Esophagus muscularis mucosa (tissue), 4 donors: ENCODE measurements around the gene POU3F1. TPM values are rescaled to one million over a fixed set of nuclear protein-coding genes. Genes with fewer than 3 reads are reported as not detected.

Experiments used
- DNase-seq: peaks from one replicate; pipeline ENCODE4 v3.0.0-alpha.2; 2017; ENCODE audit errors: extremely low spot score
- H3K27ac ChIP-seq, 4 donors: fragments of 200-600 bp; sonication (generic); replicated peaks in 1 of 4; 1 replicate in 3 of 4; 2 replicates in 1 of 4; pipeline ENCODE4 v1.5.1; 2016 to 2019; ENCODE audit warnings: mild to moderate bottlenecking in 1 of 4
- H3K27me3 ChIP-seq, 4 donors: fragments of 200-600 bp; sonication (generic); one replicate each; pipeline versions ENCODE4 v1.5.1 to v1.6.0; 2016 to 2019
- H3K36me3 ChIP-seq, 4 donors: fragments of 200-600 bp; sonication (generic); one replicate each; pipeline ENCODE4 v1.5.1; 2016 to 2019
- H3K4me1 ChIP-seq, 4 donors: fragments of 200-600 bp; sonication (generic); one replicate each; pipeline ENCODE4 v1.5.1; 2016 to 2019
- H3K4me3 ChIP-seq, 4 donors: fragments of 200-600 bp; sonication (generic); 1 replicate in 2 of 4; 2 replicates in 2 of 4; pipeline ENCODE4 v1.5.1; 2016 to 2019; ENCODE audit warnings: mild to moderate bottlenecking in 4 of 4, moderate library complexity in 1 of 4
- H3K9me3 ChIP-seq, 4 donors: fragments of 200-600 bp; sonication (generic); 1 replicate in 3 of 4; 2 replicates in 1 of 4; pipeline ENCODE4 v1.5.1; 2016 to 2019
- CTCF ChIP-seq, 3 experiments: fragments of 200-600 bp in 2 of 3; fragments of 450-650 bp in 1 of 3; sonication (generic) in 2 of 3; IDR thresholded peaks; one replicate each; pipeline ENCODE4 v1.5.1; 2017 to 2019; ENCODE audit warnings: antibody characterized with exemption in 3 of 3, mild to moderate bottlenecking in 2 of 3, moderate library complexity in 1 of 3
- EP300 ChIP-seq: sonication (generic); formaldehyde crosslinking; IDR thresholded peaks from one replicate; pipeline ENCODE4 v1.6.1; 2017; ENCODE audit warnings: antibody characterized with exemption
- POLR2A ChIP-seq: fragments of 450-650 bp; IDR thresholded peaks from one replicate; pipeline ENCODE4 v1.6.1; 2017; ENCODE audit warnings: antibody characterized with exemption, moderate library complexity, mild to moderate bottlenecking, low read depth
- POLR2AphosphoS5 ChIP-seq, 2 donors: sonication (generic); formaldehyde crosslinking; IDR thresholded peaks; one replicate each; pipeline ENCODE4 v1.6.1; 2017; ENCODE audit warnings: antibody characterized with exemption in 2 of 2
- WGBS: methylation state at CpG from one replicate; pipeline ENCODE4 v1.1.5; 2018; 5-methylcytosine and 5-hydroxymethylcytosine counted together
- intact Hi-C: fragments of 100-400 bp; cut with DNase I; formaldehyde crosslinking; loops from one replicate; pipeline ENCODE4 v1.15.1; 2023
- total RNA-seq, 4 donors: library from RNA; depleted of rRNA; stranded (reverse); fragments of >200 nt; gene quantifications; one replicate each; pipeline versions ENCODE4 v1.1.0 to v1.2.1, GENCODE V29; 2016

The POU3F1 gene
- total RNA-seq, 4 donors from 2014 or later, result 0.29 to 1.3 (median 0.33) TPM; not detected in 1

- H3K4me1 ChIP-seq, result peaks cover 9 to 18% (median 15%) of the 10 kb centered on the region in 4 donors
- H3K27me3 ChIP-seq, result peaks cover 0 to 41% (median 2%) of the 10 kb centered on the region in 4 donors
- H3K4me3 ChIP-seq, result no peak overlapping the region
- H3K9me3 ChIP-seq, result no peaks in the 10 kb centered on the region
- H3K27ac ChIP-seq, result no peak overlapping the region
- no peak for DNase-seq
- no peak for TF ChIP-seq POLR2AphosphoS5 (IDR thresholded peaks at IDR 0.05)
- no peak for TF ChIP-seq EP300
- no peak for TF ChIP-seq CTCF (IDR thresholded peaks at IDR 0.05)
- TF ChIP-seq POLR2A, result no peak
- no peaks in the 10 kb centered on the region for H3K36me3 ChIP-seq
- intact Hi-C loops, result no loop called here
- WGBS, result 54% methylated on average over 8 of the region's 9 CpGs
Measured at GRCh38 chr1:38051079-38051543, 4.5 kb upstream of the POU3F1 start.

- 60% methylated on average over 12 of the region's 13 CpGs for WGBS
- Histone ChIP-seq H3K27me3 (peaks cover 0 to 46% (median 5%) of the 10 kb centered on the region in 4 donors), H3K4me3 (no peak overlapping the region), H3K4me1 (peaks cover 12 to 24% (median 20%) of the 10 kb centered on the region in 4 donors), H3K9me3 (no peaks in the 10 kb centered on the region), H3K36me3 (no peaks in the 10 kb centered on the region), H3K27ac (no peak overlapping the region)
- intact Hi-C loops, result no loop called here
- DNase-seq, result no peak
- TF ChIP-seq CTCF (IDR thresholded peaks at IDR 0.05) (no peak), EP300 (no peak), POLR2AphosphoS5 (IDR thresholded peaks at IDR 0.05) (no peak), POLR2A (no peak)
Measured at GRCh38 chr1:38050397-38051078, 3.9 kb upstream of the POU3F1 start.

- TF ChIP-seq POLR2A (no peak), POLR2AphosphoS5 (IDR thresholded peaks at IDR 0.05) (no peak), CTCF (IDR thresholded peaks at IDR 0.05) (no peak)
- H3K36me3 ChIP-seq, result no peaks in the 10 kb centered on the region
- H3K27me3 ChIP-seq, result peaks cover 5 to 49% (median 31%) of the 10 kb centered on the region in 4 donors
- H3K4me1 ChIP-seq, result peaks cover 29 to 41% (median 36%) of the 10 kb centered on the region in 4 donors
- H3K4me3 ChIP-seq, result peak overlapping the region; percentile 64 to 80 (median 73)
- WGBS, result 16% methylated on average over 34 of the region's 34 CpGs
- peak overlapping the region; percentile 65 to 83 (median 73) for H3K27ac ChIP-seq
- no peak for DNase-seq
- intact Hi-C loops, result no loop called here
- no peaks in the 10 kb centered on the region for H3K9me3 ChIP-seq
Measured at GRCh38 chr1:38047603-38048141, 1.1 kb upstream of the POU3F1 start.

GRCh38 chr1:38046884-38047602 is 450 bp upstream of the POU3F1 start:
- no peaks in the 10 kb centered on the region for H3K36me3 ChIP-seq
- H3K4me3 ChIP-seq, result peak overlapping the region; percentile 64 to 80 (median 73)
- TF ChIP-seq POLR2AphosphoS5 (IDR thresholded peaks at IDR 0.05), result peak in 1 of 2 donors; percentile 47
- no peak for TF ChIP-seq EP300
- intact Hi-C loops, result no loop called here
- peak overlapping the region; percentile 65 to 83 (median 73) for H3K27ac ChIP-seq
- H3K4me1 ChIP-seq, result peaks cover 29 to 41% (median 36%) of the 10 kb centered on the region in 4 donors
- DNase-seq, result peak; percentile 93
- WGBS, result 0% methylated on average over 13 of the region's 99 CpGs
- H3K27me3 ChIP-seq, result peaks cover 5 to 55% (median 37%) of the 10 kb centered on the region in 4 donors
- H3K9me3 ChIP-seq, result no peaks in the 10 kb centered on the region
